HepG2 (cell line): ENCODE data around the gene PLA2G12B. TPM values are rescaled to one million over a fixed set of nuclear protein-coding genes. Genes with fewer than 3 reads are reported as not detected.

Experiments
- ARID4A ChIP-seq: sonication (generic); formaldehyde crosslinking; IDR thresholded peaks from 2 replicates; pipeline ENCODE4 v1.5.0; 2020; ENCODE audit warnings: mild to moderate bottlenecking, missing genetic modification reagents, borderline replicate concordance
- CEBPZ ChIP-seq: IDR thresholded peaks from 2 replicates; pipeline ENCODE4 v1.6.1; 2012; ENCODE audit warnings: low read length, improper control_type of control experiment
- EP300 ChIP-seq, 3 experiments: sonication (generic) in 1 of 3; formaldehyde crosslinking in 1 of 3; IDR thresholded peaks; 2 replicates each; pipeline versions ENCODE4 v1.5.1 to v1.6.1; 2011 to 2020; ENCODE audit warnings: low read depth in 2 of 3, low read length in 2 of 3, borderline replicate concordance in 1 of 3, improper control_type of control experiment in 1 of 3, mild to moderate bottlenecking in 1 of 3, missing genetic modification reagents in 1 of 3, moderate library complexity in 1 of 3
- FOXP1 ChIP-seq, 2 experiments: fragments of 450-650 bp in 1 of 2; IDR thresholded peaks; 2 replicates each; pipeline ENCODE4 v1.6.1; 2017 to 2018; ENCODE audit warnings: antibody characterized with exemption in 1 of 2
- GMEB1 ChIP-seq: sonication (generic); formaldehyde crosslinking; IDR thresholded peaks from 2 replicates; pipeline ENCODE4 v1.5.1; 2020; ENCODE audit warnings: missing genetic modification reagents, mild to moderate bottlenecking, borderline replicate concordance
- HNRNPUL1 ChIP-seq: fragments of 200-400 bp; formaldehyde crosslinking; IDR thresholded peaks from 2 replicates; pipeline ENCODE4 v1.6.1; 2017; ENCODE audit warnings: low read depth, mild to moderate bottlenecking, low read length, moderate library complexity
- NFE2 ChIP-seq: sonication (generic); formaldehyde crosslinking; IDR thresholded peaks from 2 replicates; pipeline ENCODE4 v1.4.0; 2020; ENCODE audit warnings: missing genetic modification reagents
- NFE2L1 ChIP-seq: sonication (generic); formaldehyde crosslinking; IDR thresholded peaks from 2 replicates; pipeline ENCODE4 v1.4.0; 2020; ENCODE audit warnings: missing genetic modification reagents, mild to moderate bottlenecking, borderline replicate concordance
- PRPF4 ChIP-seq: fragments of 200-400 bp; formaldehyde crosslinking; IDR thresholded peaks from 2 replicates; pipeline ENCODE4 v1.6.1; 2016; ENCODE audit warnings: low read length, low read depth; ENCODE audit not compliant: poor library complexity, severe bottlenecking
- SETDB1 ChIP-seq: sonication (generic); formaldehyde crosslinking; IDR thresholded peaks from 2 replicates; pipeline ENCODE4 v1.5.1; 2020; ENCODE audit warnings: missing genetic modification reagents, mild to moderate bottlenecking, borderline replicate concordance
- TEF ChIP-seq: sonication (generic); formaldehyde crosslinking; IDR thresholded peaks from 2 replicates; pipeline ENCODE4 v1.5.0; 2020; ENCODE audit warnings: missing genetic modification reagents
- TGIF2 ChIP-seq: IDR thresholded peaks from 2 replicates; pipeline ENCODE4 v1.6.1; 2016; ENCODE audit warnings: control low read depth, missing compliant biosample characterization
- TOE1 ChIP-seq: sonication (generic); formaldehyde crosslinking; IDR thresholded peaks from 2 replicates; pipeline ENCODE4 v1.4.0; 2020; ENCODE audit warnings: mild to moderate bottlenecking, missing genetic modification reagents
- ZFP91 ChIP-seq: sonication (generic); formaldehyde crosslinking; IDR thresholded peaks from 2 replicates; pipeline ENCODE4 v1.9.0; 2022; ENCODE audit warnings: missing genetic modification reagents, mild to moderate bottlenecking, borderline replicate concordance
- polyA plus RNA-seq, 8 experiments: library from polyadenylated mRNA; depleted of rRNA in 3 of 8; stranded (reverse) in 7 of 8; unstranded in 1 of 8; fragments of >200 nt; fragmentation: Illumina TruSeq in 4 of 8; extraction: Trizol in 4 of 8; gene quantifications; 2 replicates each; pipeline versions ENCODE4 v1.2.1 to v1.2.3, GENCODE V29; 2011 to 2016; ENCODE audit warnings: low read depth in 4 of 8, missing spikeins in 1 of 8, mixed read lengths in 1 of 8; ENCODE audit not compliant: insufficient read depth in 1 of 8
- total RNA-seq, 5 experiments: library from RNA; depleted of rRNA; stranded (reverse); fragments of >200 nt; fragmentation: Illumina TruSeq; extraction: Trizol; gene quantifications; 2 replicates each; pipeline ENCODE4 v1.2.3, GENCODE V29; 2016; ENCODE audit warnings: low read depth in 1 of 5

Gene PLA2G12B
- total and polyA plus RNA-seq, 2 of the 13 experiments (the other 11 are each of a cell fraction or from before 2014, with no cell fraction given), result 7.7 to 38.0 TPM

GRCh38 chr10:72954596-72955554 lies at the start of gene PLA2G12B (continued):
- TF ChIP-seq GMEB1 (CRISPR knock-in tag) (no peak), PRPF4 (no peak), ARID4A (CRISPR knock-in tag) (0 out of 2 replicates have a peak, but pooled peaks have one; percentile 32), NFE2 (CRISPR knock-in tag) (no peak), EP300 (IDR thresholded peaks at IDR 0.05; ENCODE audit: low read depth in 2 of 2, low read length in 2 of 2) (no peak), EP300 (CRISPR knock-in tag; IDR thresholded peaks at IDR 0.05; ENCODE audit: borderline replicate concordance) (no peak), TOE1 (CRISPR knock-in tag) (no peak), TGIF2 (no peak), NFE2L1 (no peak), ZFP91 (CRISPR knock-in tag) (no peak; the same call in 1 of the 2 replicates), TEF (CRISPR knock-in tag) (no peak), SETDB1 (CRISPR knock-in tag) (no peak), CEBPZ (no peak), HNRNPUL1 (no peak), FOXP1 (IDR thresholded peaks at IDR 0.05) (no peak), FOXP1 (CRISPR knock-in tag; IDR thresholded peaks at IDR 0.05) (no peak)
